ENCODE measurements around the gene ANKRD13C. TPM values are rescaled to one million over a fixed set of nuclear protein-coding genes. Genes with fewer than 3 reads are reported as not detected.

ANKRD13C gene
- total RNA-seq, 2 experiments from 2014 or later = 37.4 to 37.8 TPM

DNA sequence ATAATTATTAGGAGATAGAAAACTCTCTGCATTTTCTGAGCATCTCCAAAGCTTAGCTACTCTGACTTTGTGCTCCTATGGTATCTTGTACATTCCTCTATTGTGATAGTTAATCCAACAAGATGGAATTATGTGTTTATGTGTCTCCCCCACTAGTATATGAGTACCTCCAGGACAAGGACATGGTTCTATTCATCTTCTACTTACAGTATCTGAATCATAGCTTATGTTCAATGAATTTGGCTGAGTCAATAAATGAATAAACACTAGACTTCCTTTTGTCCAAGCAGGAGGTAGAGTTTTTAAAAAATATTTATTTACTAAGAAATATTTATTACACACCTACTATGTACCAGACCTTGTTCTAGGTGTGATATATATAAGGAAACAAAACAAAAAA lies 38.1 kb upstream of the ANKRD13C start:
- H3K27ac Mint-ChIP-seq = no peak overlapping the region
- H3K4me1 Mint-ChIP-seq (ENCODE audit: low read depth) = no peaks in the 10 kb centered on the region
- no peak for ATAC-seq (ENCODE audit: poor library complexity)
- H3K27me3 Mint-ChIP-seq = no peaks in the 10 kb centered on the region
- Histone ChIP-seq H3K27ac (ENCODE audit: low read depth in 1 of 2, low read length in 2 of 2) (no peak overlapping the region), H3K4me1 (ENCODE audit: insufficient read depth, low read length) (no peaks in the 10 kb centered on the region), H3K36me3 (ENCODE audit: insufficient read depth, low read length) (no peaks in the 10 kb centered on the region), H3K9me3 (ENCODE audit: control insufficient read depth in 1 of 2, insufficient read depth in 1 of 2, low read length in 2 of 2) (no peaks in the 10 kb centered on the region), H3K4me3 (ENCODE audit: low read length) (no peak overlapping the region), H3K27me3 (ENCODE audit: control insufficient read depth in 1 of 2, insufficient read depth in 2 of 2, low read length in 2 of 2) (no peaks in the 10 kb centered on the region)
- intact Hi-C loops (cut with DNase I, micrococcal nuclease) = no loop called here
- TF ChIP-seq, protein P1, sequence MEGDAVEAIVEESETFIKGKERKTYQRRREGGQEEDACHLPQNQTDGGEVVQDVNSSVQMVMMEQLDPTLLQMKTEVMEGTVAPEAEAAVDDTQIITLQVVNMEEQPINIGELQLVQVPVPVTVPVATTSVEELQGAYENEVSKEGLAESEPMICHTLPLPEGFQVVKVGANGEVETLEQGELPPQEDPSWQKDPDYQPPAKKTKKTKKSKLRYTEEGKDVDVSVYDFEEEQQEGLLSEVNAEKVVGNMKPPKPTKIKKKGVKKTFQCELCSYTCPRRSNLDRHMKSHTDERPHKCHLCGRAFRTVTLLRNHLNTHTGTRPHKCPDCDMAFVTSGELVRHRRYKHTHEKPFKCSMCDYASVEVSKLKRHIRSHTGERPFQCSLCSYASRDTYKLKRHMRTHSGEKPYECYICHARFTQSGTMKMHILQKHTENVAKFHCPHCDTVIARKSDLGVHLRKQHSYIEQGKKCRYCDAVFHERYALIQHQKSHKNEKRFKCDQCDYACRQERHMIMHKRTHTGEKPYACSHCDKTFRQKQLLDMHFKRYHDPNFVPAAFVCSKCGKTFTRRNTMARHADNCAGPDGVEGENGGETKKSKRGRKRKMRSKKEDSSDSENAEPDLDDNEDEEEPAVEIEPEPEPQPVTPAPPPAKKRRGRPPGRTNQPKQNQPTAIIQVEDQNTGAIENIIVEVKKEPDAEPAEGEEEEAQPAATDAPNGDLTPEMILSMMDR (IDR thresholded peaks at IDR 0.05) = no peak
- ChIA-PET CTCF (interaction anchor here (1.7 kb wide), 1 partner anchor 10 kb away, joined by 3 read pairs; no protein-coding TSS in a partner anchor), POLR2A (no interaction called here)
- no peaks in the 10 kb centered on the region for H3K9me3 Mint-ChIP-seq
- H3K4me3 Mint-ChIP-seq = no peak overlapping the region
- no peaks in the 10 kb centered on the region for H3K36me3 Mint-ChIP-seq (ENCODE audit: low read depth)
- no peak for DNase-seq

DNA sequence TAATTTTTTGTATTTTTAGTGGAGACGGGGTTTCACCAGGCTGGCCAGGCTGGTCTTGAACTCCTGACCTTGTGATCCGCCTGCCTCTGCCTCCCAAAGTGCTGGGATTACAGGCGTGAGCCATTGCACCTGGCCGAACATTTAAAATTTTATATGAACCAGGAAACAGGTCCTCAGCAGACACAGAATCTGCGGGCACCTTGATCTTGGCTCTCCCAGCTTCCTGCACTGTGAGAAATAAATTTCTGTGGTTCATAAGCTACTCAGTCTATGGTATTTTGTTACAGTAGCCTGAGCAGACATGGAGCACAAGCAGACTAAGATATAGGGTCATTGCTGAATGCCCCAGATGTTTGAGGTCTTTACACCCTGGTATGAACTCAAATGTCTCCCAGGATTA lies 33.0 kb upstream of the ANKRD13C start:
- Histone ChIP-seq H3K36me3 (ENCODE audit: insufficient read depth, low read length) (no peaks in the 10 kb centered on the region), H3K4me3 (ENCODE audit: low read length) (no peak overlapping the region), H3K27ac (ENCODE audit: low read depth in 1 of 2, low read length in 2 of 2) (no peak overlapping the region), H3K27me3 (ENCODE audit: control insufficient read depth in 1 of 2, insufficient read depth in 2 of 2, low read length in 2 of 2) (no peaks in the 10 kb centered on the region), H3K9me3 (ENCODE audit: control insufficient read depth in 1 of 2, insufficient read depth in 1 of 2, low read length in 2 of 2) (no peaks in the 10 kb centered on the region), H3K4me1 (ENCODE audit: insufficient read depth, low read length) (no peaks in the 10 kb centered on the region)
- Mint-ChIP-seq H3K4me1 (ENCODE audit: low read depth) (no peaks in the 10 kb centered on the region), H3K9me3 (no peaks in the 10 kb centered on the region), H3K4me3 (no peak overlapping the region), H3K27me3 (peaks cover 11% of the 10 kb centered on the region), H3K36me3 (ENCODE audit: low read depth) (no peaks in the 10 kb centered on the region), H3K27ac (no peak overlapping the region)
- ChIA-PET POLR2A (interaction anchor here (1.5 kb wide), 1 partner anchor 23 kb away, joined by 4 read pairs; no protein-coding TSS in a partner anchor), CTCF (interaction anchor here (1.6 kb wide), 1 partner anchor 23 kb away, joined by 3 read pairs; no protein-coding TSS in a partner anchor)
- TF ChIP-seq, protein P1 (IDR thresholded peaks at IDR 0.05) = no peak
- intact Hi-C loops (cut with DNase I, micrococcal nuclease) = no loop called here
- ATAC-seq (ENCODE audit: poor library complexity) = no peak
- DNase-seq = no peak

DNA sequence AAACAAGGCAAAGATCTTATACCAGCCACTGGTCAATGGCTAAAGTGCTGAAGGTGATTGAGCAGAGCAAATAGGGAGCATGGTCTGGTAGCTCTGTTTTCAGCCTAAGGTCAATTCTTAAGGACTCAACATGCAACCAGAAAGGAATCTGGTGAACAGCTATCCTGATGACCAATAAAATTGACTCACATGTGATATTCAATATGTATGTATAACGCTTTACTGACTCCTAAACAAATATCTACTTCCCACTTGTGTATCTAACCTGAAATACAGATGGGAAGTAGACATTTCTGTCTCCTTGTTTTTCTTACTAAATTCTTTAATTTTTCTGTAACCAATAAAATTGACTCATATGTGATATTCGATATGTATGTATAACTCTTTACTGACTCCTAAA lies 31.6 kb upstream of the ANKRD13C start:
- no peak overlapping the region for H3K27ac Mint-ChIP-seq
- TF ChIP-seq, protein P1 (IDR thresholded peaks at IDR 0.05) = no peak
- H3K36me3 Mint-ChIP-seq (ENCODE audit: low read depth) = no peaks in the 10 kb centered on the region
- Histone ChIP-seq H3K27ac (ENCODE audit: low read depth in 1 of 2, low read length in 2 of 2) (no peak overlapping the region), H3K36me3 (ENCODE audit: insufficient read depth, low read length) (no peaks in the 10 kb centered on the region), H3K27me3 (ENCODE audit: control insufficient read depth in 1 of 2, insufficient read depth in 2 of 2, low read length in 2 of 2) (no peaks in the 10 kb centered on the region), H3K4me3 (ENCODE audit: low read length) (no peak overlapping the region), H3K9me3 (ENCODE audit: control insufficient read depth in 1 of 2, insufficient read depth in 1 of 2, low read length in 2 of 2) (no peaks in the 10 kb centered on the region), H3K4me1 (ENCODE audit: insufficient read depth, low read length) (no peaks in the 10 kb centered on the region)
- H3K4me3 Mint-ChIP-seq = no peak overlapping the region
- intact Hi-C loops (cut with DNase I, micrococcal nuclease) = no loop called here
- POLR2A ChIA-PET = no interaction called here
- CTCF ChIA-PET = no interaction called here
- H3K9me3 Mint-ChIP-seq = no peaks in the 10 kb centered on the region
- no peak for DNase-seq
- no peak for ATAC-seq (ENCODE audit: poor library complexity)
- H3K27me3 Mint-ChIP-seq = peaks cover 11% of the 10 kb centered on the region
- H3K4me1 Mint-ChIP-seq (ENCODE audit: low read depth) = no peaks in the 10 kb centered on the region

Data from CD4-positive, alpha-beta T cell (primary cell).